Left lung (tissue), 10 donors: ENCODE results near the gene ROPN1L. TPM values are rescaled to one million over a fixed set of nuclear protein-coding genes. Genes with fewer than 3 reads are reported as not detected.

Experiments
- ATAC-seq: fragments of 200-7000 bp; cut with Tn5 transposase; one replicate; pipeline ENCODE4 v1.9.1; 2020; ENCODE audit warnings: moderate library complexity
- DNase-seq, 4 donors: peaks; one replicate each; pipeline ENCODE4 v3.0.0-alpha.2; 2013 to 2020
- H3K27ac ChIP-seq, 2 donors: fragments of 200-600 bp; sonication (generic) in 1 of 2; one replicate each; pipeline versions ENCODE4 v1.5.0 to v1.8.0; 2020 to 2021
- H3K27me3 ChIP-seq, 2 donors: fragments of 200-600 bp; sonication (generic) in 1 of 2; one replicate each; pipeline versions ENCODE4 v1.5.0 to v1.8.0; 2020 to 2021
- H3K36me3 ChIP-seq, 2 donors: fragments of 200-600 bp; sonication (generic) in 1 of 2; one replicate each; pipeline versions ENCODE4 v1.5.0 to v1.8.0; 2020 to 2021
- H3K4me1 ChIP-seq, 2 donors: fragments of 200-600 bp; one replicate each; pipeline ENCODE4 v1.8.0; 2021
- H3K4me3 ChIP-seq, 2 donors: fragments of 200-600 bp; sonication (generic) in 1 of 2; one replicate each; pipeline versions ENCODE4 v1.5.0 to v1.8.0; 2020 to 2021; ENCODE audit warnings: mild to moderate bottlenecking in 1 of 2
- H3K9me3 ChIP-seq, 2 donors: fragments of 200-600 bp; sonication (generic) in 1 of 2; one replicate each; pipeline versions ENCODE4 v1.5.0 to v1.8.0; 2020 to 2021
- CTCF ChIP-seq, 2 donors: fragments of 200-600 bp; sonication (generic) in 1 of 2; IDR thresholded peaks; one replicate each; pipeline versions ENCODE4 v1.5.0 to v1.8.0; 2021; ENCODE audit warnings: antibody characterized with exemption in 2 of 2
- intact Hi-C, 2 donors: fragments of 100-400 bp; cut with DNase I; formaldehyde crosslinking; loops; one replicate each; pipeline versions ENCODE4 v1.11.2 to v1.14.2; 2022
- polyA plus RNA-seq, 6 donors: library from polyadenylated mRNA; unstranded; fragments of 120-200 nt; gene quantifications; one replicate each; pipeline ENCODE4 v1.2.1, GENCODE V29; 2013; ENCODE audit not compliant: insufficient read length in 6 of 6
- total RNA-seq, 2 donors: library from RNA; stranded (reverse); fragmentation: NEBNext Ultra II Directional; extraction: Animal tissue kit (Norgen Biotek cat#: 25700); gene quantifications; one replicate each; pipeline ENCODE4 v1.2.1, GENCODE V29; 2021
- donor health status: DM: no; HTN: yes; CAD: no.
- donor health status: DM: no; HTN: no; CAD: no.

ROPN1L gene
- total and polyA plus RNA-seq, 8 donors = 0.50 to 9.5 (median 5.1) TPM

DNA sequence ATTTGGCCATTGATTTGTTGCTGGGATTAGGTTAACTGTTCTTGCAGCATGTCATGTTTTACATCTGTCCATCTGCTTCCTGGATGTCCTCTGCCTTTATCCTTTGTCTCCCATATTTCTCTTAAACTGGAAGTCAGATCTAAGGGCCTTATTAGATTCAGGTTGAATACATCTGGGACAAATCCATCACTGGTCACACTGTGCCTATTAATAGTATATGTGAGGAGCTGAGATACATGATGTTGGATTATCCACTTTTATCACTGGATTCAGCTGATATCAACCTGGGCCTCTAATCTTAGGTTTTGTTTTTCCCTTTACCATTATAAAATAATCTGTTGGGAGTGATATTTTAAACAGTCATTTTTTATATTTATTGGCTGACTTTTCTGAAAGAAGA, 41.8 kb upstream of the ROPN1L start:
- TF ChIP-seq CTCF (IDR thresholded peaks at IDR 0.05) = no peak
- Histone ChIP-seq H3K4me3 (no peak overlapping the region), H3K27ac (no peak overlapping the region), H3K4me1 (peaks cover 0 to 6% of the 10 kb centered on the region in 2 donors), H3K9me3 (no peaks in the 10 kb centered on the region), H3K27me3 (no peaks in the 10 kb centered on the region), H3K36me3 (peaks cover 0 to 91% of the 10 kb centered on the region in 2 donors)
- ATAC-seq (no peak), DNase-seq (no peak)
- intact Hi-C loops = no loop called here

DNA sequence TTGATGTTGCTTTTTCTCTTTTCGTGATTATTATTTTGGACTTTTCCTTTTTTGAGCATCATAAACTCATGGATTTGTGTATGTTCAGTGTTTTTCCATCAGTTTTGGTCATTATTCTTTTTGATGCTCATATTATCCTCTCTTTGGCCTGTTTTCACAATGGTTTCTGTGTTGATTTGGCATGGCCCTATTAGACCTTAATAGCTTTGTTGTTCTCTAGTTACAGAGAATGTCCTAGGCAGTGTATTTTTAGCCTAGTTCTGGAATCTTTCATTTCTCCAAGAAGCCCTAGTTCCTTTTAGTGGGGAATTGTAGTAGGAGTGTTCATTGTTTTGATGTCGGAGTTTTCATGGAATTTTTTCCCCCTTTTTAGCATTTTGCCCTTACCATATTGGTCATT, 41.3 kb upstream of the ROPN1L start:
- no peak overlapping the region for H3K4me3 ChIP-seq
- peaks cover 0 to 6% of the 10 kb centered on the region in 2 donors for H3K4me1 ChIP-seq
- intact Hi-C loops = no loop called here
- no peaks in the 10 kb centered on the region for H3K9me3 ChIP-seq
- H3K27ac ChIP-seq = peak overlapping the region in 1 of 2 donors; percentile 21
- no peak for TF ChIP-seq CTCF (IDR thresholded peaks at IDR 0.05)
- no peaks in the 10 kb centered on the region for H3K27me3 ChIP-seq
- peaks cover 0 to 91% of the 10 kb centered on the region in 2 donors for H3K36me3 ChIP-seq
- DNase-seq = no peak
- ATAC-seq = no peak

DNA sequence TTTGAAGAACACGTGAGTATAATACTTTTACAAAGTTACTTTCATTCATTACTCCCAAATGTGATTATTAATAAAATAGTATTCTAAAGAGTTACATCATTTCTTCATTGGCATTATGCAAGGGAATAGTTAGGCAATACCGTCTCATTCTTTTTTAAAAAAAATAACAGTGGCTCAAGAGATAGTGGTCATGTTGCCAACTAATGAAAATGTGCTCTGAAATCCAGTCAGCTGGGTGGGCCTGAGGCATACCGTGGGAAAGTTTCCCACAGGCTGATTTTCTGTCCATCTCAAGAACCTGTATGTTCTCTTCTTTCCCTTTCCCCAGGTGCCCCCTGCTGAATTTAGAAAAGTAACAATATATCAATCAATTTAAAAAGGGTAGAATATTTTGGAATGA, 40.8 kb upstream of the ROPN1L start:
- Histone ChIP-seq H3K27ac (peak overlapping the region in 1 of 2 donors; percentile 21), H3K36me3 (peaks cover 0 to 91% of the 10 kb centered on the region in 2 donors), H3K4me1 (peaks cover 0 to 6% of the 10 kb centered on the region in 2 donors), H3K9me3 (no peaks in the 10 kb centered on the region), H3K4me3 (no peak overlapping the region), H3K27me3 (no peaks in the 10 kb centered on the region)
- peak in 2 of 4 donors; percentile 37 to 73 for DNase-seq
- TF ChIP-seq CTCF (IDR thresholded peaks at IDR 0.05) = no peak
- ATAC-seq = peak; percentile 37
- intact Hi-C loops = no loop called here

- peak; percentile 56 for ATAC-seq
- DNase-seq = peak in 2 of 4 donors; percentile 92 to 94
- TF ChIP-seq CTCF (IDR thresholded peaks at IDR 0.05) = no peak
- Histone ChIP-seq H3K36me3 (peaks cover 0 to 91% of the 10 kb centered on the region in 2 donors), H3K4me1 (peaks cover 0 to 6% of the 10 kb centered on the region in 2 donors), H3K27ac (no peak overlapping the region), H3K4me3 (no peak overlapping the region), H3K9me3 (no peaks in the 10 kb centered on the region), H3K27me3 (no peaks in the 10 kb centered on the region)
- intact Hi-C loops = no loop called here
Measured at GRCh38 chr5:10401498-10401897, 40.2 kb upstream of the ROPN1L start.

- no peaks in the 10 kb centered on the region for H3K27me3 ChIP-seq
- TF ChIP-seq CTCF (IDR thresholded peaks at IDR 0.05) = no peak
- DNase-seq (no peak), ATAC-seq (no peak)
- peaks cover 0 to 94% of the 10 kb centered on the region in 2 donors for H3K36me3 ChIP-seq
- H3K4me3 ChIP-seq = no peak overlapping the region
- no peak overlapping the region for H3K27ac ChIP-seq
- H3K9me3 ChIP-seq = no peaks in the 10 kb centered on the region
- peaks cover 0 to 6% of the 10 kb centered on the region in 2 donors for H3K4me1 ChIP-seq
- intact Hi-C loops = no loop called here
Measured at GRCh38 chr5:10403829-10404228, 37.9 kb upstream of the ROPN1L start.
